CD4-positive, alpha-beta T cell treated with Interleukin-21 for 1 hour (primary cell): Measurements from ENCODE around the gene SEC23A.

Experiments used
- DNase-seq: peaks from one replicate; pipeline ENCODE4 v3.0.0-alpha.2; 2020

The SEC23A gene

GRCh38 chr14:38982837-38983236 is 120.2 kb downstream of the SEC23A start:
- DNase-seq = no peak

- no peak for DNase-seq
Observed at GRCh38 chr14:38982278-38982677, 120.8 kb downstream of the SEC23A start.
